HG03045 (cell line): ENCODE data around the gene PRR20G.
"Not testable (repeated sequence)": the region's sequence is repeated elsewhere in the genome, so short reads cannot be mapped to it uniquely, and the experiment has no call there.

Source experiments
- ATAC-seq: cut with Tn5 transposase; IDR thresholded peaks from one replicate; pipeline ENCODE4 v1.9.1; 2021; ENCODE audit warnings: mild to moderate bottlenecking, moderate library complexity; ENCODE audit not compliant: unreplicated experiment

PRR20G gene

DNA sequence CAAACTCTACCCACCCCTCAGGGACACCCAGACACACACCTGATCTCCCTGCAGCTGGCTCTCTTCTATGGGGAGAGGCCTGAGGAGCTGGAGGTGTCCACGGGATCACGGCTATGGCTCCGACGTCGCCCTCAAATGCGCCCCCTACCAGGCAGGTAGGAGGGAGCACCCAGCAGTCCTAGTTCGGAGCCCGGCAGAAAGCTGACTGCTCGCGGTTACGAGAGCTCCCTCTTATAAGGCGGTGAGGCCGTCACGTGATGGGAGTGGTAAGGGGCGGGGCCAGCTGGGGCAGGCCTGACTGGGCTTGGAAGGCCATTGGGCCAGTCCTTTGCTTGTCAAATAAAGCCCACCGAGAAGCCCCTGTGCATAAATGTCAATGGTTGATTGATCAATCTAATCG lies at the start of gene PRR20G:
Gene PRR20G (minus strand): TSS at position 207 of the 400 bp plus-strand sequence. CDS start 681 bp downstream, outside the sequence.
- no peak for ATAC-seq

DNA sequence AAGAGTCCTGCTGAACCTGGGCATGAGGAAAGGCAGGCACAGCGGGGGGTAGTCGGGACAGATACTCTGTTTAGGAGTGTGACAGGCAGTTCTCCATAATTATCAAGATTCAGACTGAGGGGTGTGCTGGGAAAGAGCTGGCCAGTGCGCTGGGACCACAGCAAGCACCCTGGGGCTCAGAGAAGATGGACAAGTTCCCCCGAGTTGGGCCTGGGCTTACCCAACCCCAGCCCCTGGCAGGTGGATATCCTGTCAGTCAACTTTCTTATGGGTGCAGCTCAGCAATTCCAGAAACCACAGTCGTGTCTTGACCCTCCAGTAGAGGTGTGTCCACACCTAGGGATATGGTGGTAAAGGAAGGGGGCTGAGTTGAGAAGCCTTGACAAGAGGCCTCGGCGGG lies 49.2 kb upstream of the PRR20G start:
- no peak for ATAC-seq

DNA sequence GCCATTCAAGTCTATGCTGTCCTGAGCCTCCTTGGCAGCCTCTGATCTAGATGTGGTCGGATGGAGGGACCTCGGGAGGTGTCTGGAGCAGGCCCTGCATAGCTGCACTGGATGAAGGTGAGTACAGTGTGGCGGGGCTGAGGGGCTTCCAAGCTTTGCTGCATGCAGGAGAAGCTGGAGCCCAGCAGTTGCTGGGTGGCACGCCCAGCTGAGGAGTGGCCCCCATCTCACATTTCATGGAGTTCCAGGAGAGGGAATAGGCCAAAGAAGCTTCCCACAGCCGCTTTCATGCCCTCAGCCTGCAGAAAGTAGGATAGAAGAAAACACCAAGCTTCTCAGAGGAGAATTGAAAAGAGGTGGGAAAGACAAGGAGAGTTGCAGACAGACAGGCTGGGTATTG lies 48.3 kb upstream of the PRR20G start:
- ATAC-seq: no peak

DNA sequence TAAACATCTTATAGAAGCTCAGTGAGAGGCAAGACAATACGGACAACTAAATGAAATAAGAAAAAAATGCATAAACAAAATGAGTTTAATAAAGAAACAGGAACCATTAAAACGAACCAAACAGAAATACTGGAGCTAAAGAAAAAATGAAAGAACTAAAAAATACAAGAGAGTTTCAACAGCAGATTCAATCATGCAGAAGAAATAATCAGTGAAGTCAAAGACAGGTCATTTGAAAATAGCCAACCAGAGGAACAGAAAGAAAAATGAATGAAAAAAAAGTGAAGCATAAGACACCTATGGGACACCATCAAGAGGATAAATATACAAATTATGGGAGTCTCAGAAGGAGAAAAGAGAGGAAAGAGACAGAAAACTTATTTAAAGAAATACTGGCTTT lies 42.5 kb upstream of the PRR20G start:
- no peak for ATAC-seq

DNA sequence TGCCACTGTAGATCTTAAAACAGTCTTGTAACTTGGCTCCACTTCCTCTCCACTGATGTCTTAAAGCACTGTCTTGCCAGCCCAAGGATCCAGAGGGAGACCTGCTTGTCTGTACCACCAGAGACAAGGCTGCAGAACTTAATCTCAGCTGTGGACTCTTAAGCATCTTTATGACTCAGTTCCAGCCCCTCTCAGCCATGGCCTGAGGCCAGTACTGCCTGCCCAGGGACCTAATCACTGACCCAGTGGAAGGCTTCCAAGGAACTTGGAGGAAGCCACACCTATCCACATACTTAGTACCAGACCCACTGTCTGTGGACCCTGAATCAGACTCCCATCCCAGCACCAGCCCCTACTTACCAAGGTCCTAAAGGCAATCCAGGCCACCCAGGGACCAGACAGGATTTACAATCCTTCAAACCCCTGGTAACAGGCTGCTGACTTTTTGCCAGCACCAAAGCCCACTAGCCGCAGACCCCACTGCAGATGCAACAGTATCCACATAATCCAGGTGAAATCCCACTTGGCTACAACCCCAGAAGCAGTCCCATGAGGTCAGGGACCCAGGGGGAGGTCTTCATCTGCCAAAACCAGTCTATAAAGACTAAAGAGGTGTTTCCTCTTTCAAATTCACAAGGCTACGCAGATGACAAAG lies 41.9 kb upstream of the PRR20G start:
- no peak for ATAC-seq

DNA sequence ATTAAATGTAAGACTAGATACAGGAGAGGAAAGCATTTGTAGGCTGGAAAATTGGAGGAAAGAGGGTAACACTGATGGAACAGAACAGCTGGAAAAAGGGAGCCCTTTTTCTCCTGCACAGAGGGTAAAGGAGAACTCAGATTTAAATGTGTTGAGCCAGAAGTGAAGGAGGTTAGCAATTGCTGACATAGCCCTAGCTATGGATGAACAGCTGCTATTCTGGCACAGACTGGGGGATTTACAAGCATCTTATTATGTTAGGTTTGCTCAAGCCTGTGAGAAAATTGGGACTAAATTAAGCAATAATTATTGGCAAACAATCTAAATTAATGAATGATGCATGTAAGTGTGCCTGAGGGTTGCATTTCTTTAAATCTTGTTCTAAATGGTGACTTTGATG lies 40.6 kb upstream of the PRR20G start:
- ATAC-seq: no peak

DNA sequence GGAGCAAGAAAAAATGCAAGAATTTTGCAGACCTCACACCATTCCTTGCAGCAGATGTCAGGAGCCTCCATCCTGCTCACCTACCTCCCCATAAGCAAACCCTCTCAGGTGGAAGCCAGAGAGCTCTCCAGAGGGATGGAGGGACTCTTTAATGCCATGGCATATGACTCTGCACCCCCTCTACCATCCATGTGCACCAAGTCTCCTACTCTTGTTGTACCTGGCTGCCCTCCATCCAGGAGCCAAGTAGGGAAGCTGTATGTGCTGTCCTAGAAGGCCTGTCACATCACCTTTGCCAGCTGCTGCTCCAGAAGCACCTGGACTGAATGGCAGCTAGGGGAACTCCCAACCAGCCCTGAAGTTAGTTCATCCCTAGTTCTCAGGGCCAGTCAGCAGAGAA lies 38.5 kb upstream of the PRR20G start:
- ATAC-seq: no peak

DNA sequence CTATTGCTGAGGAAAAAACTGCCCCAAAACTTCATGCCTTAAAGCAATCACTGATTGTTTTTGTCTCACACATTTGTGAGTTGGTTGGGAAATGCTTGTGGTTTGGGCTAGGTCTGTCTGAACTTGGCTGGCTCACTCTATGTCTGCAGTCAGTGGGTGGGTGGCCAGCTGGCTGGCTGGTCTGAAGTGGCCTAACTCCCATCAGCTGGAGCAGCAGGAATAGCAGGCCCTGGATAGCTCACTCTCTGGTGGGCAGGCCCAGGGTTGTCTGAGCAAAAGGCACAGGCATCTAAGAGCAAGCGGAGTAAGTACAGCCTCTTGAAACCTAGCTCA lies 37.7 kb upstream of the PRR20G start:
- ATAC-seq: no peak

DNA sequence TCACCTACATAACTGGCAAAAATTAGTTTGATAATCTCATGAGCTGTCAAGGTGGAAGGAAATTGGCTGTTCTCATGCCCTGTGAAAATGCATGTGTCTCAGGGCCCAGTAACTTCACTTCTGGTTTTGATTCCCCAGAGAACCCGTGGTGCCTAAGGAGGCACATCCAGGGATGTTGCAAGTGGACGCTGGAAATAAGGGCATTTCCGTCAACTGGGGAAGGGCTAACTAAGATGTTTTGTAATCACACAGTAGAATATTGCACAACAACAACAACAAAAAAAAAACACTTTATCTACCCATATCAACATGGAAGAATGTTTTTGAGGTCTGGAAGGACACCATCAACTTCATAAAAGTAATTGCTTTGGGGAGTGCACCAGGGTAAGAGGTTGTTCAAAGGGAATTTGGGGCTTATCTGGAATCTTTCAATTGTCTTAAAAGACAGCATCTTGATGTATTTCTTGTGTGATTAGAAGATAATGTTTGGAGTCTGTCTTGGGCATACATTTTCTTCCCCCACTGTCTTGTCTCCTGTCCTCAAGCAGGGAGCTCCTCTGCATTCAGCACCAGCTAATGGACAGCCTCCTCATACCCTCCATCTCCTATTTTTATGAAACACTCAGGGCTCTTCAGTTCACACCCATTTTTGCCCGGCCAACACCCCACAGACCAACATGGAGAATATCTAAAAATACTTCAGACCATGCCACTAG lies 37.2 kb upstream of the PRR20G start:
- ATAC-seq: no peak

DNA sequence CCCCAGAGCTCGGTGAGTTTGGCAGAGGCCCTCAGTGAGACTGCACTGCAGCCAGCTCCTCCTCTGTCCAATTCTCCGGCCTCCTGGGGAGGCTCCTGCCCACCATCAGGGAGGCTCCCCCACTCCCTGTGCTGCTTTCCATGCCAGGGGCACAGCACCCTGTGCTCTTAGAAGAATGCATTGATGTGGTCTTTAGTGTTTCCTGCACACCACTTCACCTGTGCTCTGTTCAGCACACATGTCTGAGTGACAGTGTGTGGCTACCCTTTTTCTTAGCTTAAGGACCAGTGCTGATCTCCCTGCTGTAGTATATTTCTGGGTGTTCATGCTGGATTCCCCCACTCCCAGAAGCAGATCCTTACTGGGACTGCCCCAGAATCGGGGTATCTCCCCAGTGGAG lies 36.2 kb upstream of the PRR20G start:
- ATAC-seq: no peak

DNA sequence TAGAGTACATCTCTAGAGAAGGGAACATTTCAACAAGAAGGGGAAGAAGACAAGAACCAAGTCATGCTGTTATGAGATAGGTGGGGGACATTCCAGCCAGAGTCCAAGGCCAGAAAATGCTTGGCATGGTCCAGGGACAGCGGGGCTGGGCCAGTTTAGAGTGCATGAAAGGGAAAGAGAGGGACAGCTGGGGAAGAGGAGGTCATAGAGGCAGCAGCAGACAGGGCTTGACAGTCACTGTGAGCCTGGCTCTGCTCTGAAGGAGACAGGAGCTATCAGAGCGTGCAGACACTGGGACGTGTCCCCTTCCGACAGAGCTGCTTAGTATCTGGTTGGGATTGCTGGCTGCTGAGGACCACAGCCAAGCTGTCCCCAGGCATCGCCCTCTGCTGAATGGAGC lies 35.7 kb upstream of the PRR20G start:
- no peak for ATAC-seq

DNA sequence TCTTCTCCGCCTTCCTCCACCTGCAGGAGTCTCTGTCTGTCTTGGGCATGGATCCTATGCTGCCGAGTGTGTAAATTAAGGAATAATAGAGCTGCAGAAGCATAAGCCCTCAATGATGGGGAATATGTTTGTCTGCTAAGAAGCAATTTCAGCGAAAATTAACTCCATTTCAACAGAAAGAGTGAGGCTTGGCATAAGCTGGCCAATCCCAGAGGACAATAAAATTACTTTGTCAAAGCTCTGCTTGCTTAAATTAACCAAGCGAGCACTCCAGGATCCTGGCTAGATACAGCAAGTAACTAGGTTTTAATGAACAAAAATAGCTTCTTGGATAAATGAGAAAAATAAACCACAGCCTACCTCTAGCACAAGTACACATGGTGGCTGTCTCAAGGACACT lies 33.5 kb upstream of the PRR20G start:
- ATAC-seq: no peak

DNA sequence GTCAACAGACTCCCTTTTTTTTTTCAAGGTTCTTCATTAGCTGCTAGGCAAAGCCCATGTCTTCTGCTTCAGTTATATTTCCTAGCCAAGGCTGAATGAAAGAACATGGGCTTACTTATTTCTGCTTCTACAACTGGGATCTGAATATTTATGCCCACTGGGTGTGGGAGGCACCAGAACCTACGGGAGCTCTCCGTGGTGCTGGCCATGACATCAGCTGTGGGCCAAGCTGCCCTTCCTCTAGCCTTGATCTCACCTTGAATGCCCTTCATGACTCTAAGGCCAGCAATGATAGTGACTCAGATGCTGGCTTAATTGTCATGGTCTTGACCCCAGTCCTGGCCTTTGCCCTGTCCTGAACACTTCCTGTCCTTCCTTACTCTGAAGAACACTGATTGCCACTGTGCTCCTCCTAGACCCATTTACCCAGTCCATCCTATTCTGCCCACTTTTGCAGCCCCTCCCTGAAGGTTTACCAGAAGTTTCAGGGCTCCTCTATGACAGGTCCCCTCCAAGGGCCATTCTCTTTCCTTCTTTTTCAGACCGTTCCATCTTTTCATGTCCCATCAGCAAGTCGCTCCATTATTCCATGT lies 32.8 kb upstream of the PRR20G start:
- no peak for ATAC-seq

DNA sequence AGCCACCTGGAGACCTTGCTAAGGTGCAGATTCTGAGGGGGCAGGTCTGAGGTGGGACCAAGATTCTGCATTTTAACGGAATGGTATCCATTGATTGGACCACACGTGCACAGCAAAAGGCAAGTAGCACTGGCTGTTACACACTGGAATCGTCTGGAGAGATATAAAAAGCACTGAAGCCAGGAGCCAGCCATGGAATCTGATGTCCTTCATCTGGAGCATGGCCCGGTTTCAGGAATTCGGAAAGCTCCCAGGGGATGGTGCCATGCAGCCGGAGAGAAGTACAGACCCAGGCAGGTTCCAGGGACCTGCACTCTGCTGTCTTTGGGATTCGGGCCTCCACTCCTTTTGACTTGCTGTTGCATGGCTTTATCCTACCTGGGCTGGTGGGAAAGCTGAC lies 28.8 kb upstream of the PRR20G start:
- no peak for ATAC-seq

DNA sequence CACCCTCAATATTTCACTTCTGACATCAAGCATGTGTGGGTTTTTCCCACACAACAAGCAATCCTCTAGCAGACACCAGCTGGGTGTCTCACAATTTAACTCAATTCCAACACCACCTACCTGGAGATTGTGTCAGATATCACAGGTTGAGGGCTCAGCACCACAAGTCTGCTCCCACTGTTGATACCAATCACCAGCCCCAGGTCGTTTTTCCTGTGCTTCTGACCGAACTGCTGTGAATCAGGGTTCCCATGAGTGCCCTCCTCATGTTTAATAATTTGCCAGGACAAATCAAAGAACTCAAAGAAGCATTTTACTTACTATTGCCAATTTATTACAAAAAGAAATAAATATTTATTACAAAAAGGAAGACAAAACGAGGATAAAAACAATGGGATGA lies 25.0 kb upstream of the PRR20G start:
- ATAC-seq: no peak

DNA sequence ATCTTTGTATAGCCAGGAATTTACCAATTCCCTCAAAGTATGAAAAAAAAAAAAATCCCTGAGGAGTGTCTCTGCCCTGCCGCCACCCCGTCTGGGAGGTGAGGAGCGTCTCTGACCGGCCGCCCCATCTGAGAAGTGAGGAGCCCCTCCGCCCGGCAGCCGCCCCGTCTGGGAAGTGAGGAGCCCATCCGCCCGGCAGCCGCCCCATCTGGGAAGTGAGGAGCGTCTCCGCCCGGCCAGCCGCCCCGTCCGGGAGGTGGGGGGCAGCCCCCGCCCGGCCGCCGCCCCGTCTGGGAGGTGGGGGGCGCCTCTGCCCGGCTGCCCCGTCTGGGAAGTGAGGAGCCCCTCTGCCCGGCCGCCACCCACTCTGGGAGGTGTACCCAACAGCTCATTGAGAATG lies 21.0 kb upstream of the PRR20G start:
- not testable (repeated sequence) for ATAC-seq

DNA sequence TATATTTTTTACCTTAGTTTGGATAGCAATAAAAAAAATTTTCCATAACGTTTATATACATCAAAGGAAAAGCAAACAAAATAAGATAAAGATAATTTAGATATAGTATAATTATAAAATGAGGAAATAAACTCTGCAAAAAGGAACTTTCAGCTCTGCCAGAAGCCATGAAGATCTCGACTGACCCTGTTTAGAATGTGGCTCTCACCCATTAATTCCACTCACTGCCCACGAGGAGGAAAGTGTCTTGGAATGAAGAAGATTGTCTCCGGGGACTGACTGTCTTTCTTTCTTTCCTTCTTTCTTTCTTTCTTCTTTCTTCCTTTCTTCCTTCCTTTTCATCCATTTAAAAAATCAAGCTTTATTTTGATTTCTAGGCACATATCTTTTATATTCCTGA lies 20.1 kb upstream of the PRR20G start:
- no peak for ATAC-seq

DNA sequence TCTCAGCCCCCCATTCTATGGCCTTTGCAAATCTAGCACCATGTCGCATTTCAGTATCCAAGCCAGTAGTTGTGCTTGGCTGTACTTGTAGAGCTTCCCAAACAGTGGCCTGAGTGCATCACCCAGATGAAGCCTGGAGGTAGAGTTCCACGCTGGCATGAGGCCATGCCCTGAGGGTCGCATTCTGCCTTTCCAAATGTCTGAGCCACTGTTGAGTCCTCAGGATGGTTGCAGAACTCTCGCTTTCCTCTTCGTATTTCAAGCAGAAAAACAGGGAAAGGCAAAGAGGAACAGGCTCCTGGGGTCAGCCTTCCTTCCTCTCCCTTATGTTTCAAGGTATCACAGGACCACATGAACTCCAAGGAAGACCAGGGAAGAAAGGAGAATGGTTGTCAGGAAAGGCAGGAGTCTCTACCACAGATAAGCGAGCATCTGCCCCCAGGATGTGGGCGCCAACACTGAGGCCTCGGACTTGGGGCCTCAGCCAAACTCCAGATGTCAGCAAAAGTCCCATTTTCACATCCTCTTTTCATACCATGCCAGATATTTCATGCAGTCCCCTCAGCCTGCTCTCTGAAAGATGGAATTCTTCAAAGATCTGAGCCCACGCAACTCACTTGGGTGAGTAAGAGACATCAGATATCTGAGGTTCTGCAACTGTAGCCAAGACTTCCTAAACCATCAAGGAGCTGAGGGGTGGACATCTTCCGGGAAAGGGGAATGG lies 19.4 kb upstream of the PRR20G start:
- ATAC-seq: no peak

DNA sequence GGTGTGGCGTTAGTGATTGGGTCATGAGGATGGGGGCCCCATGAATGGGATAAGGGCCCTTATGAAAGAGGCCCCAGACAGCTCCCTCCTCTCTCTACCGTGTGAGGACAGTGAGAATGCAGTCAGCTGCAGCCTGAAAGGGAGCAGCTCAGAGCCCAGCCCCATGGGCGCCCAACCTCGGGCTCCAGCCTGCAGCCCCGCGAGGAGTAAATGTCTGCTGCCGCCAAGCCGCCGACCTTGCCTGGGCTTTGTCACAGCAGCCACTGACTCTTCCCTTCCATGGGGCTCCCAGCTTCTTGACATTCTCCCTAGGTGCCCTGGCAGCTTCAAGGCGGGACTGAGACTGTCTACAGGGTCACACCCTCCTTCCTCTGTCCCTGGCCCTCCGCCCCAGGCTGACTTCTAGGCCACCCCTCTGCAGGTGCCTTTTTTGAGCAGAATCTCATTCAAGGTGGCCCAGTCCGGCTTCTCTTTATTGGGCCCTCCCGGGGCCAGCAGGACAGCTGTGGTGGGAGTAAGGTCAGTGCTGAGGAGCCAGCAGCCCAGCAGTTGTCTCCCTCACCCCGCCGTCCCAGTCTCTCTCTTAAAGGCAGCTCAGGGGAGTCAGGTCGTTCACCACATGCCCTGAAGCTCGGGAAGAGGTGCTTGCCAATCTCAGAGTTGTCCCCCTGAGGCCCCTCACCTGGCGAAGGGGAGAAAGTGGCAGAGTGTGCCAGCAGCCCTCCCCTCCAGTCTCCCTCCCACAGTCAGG lies 18.7 kb upstream of the PRR20G start:
- ATAC-seq: no peak

DNA sequence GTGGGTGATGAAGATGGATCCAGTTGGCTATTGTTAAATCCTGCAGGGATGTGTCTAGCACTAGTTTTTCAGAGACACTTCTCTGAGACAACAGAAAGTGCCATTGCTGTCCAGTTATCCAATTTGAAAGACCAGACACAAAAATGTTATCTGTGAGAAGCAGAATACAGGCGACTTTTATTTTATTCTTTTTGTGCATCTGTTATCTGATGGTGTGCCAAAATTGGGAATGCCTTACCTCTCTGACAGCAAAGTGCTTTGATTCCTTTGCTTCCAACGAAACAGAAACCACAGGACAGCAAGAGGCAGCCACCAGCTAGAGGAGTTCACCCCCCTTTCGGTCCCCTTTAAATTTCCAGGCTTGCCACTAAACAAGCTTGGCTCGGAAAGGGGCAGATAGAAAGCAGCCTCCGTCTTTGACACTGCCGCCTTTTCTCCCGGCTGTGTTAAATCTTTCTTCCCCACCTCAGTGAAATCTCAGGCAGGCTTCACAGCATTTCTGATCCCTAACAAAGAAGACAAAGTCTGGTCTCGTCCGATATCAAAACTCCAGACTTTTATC lies 17.7 kb upstream of the PRR20G start:
- no peak for ATAC-seq
